HG02678 (cell line): ENCODE data around the gene RAB33A.
"Not testable (repeated sequence)": the region's sequence is repeated elsewhere in the genome, so short reads cannot be mapped to it uniquely, and the experiment has no call there.

Experiments used
- ATAC-seq: cut with Tn5 transposase; IDR thresholded peaks from one replicate; pipeline ENCODE4 v1.9.1; 2021; ENCODE audit warnings: mild to moderate bottlenecking, moderate library complexity; ENCODE audit not compliant: unreplicated experiment

RAB33A gene

DNA sequence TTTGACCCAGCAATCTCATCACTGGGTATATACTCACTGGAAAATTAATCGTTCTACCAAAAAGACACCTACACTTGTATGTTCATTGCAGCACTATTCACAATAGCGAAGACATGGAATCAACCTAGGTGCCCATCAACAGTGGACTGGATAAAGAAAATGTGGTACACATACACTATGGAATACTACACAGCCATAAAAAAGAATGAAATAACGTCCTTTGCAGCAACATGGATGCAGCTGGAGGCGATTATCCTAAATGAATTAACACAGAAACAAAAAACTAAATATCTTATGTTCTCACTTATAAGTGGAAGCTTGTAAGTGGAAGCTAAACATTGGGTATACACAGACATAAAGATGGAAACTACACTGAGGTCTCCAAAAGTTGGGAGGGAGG, 59.4 kb downstream of the RAB33A start:
- not testable (repeated sequence) for ATAC-seq
